Gastroesophageal sphincter (tissue), 4 donors: ENCODE measurements around the gene OXER1. TPM values are rescaled to one million over a fixed set of nuclear protein-coding genes. Genes with fewer than 3 reads are reported as not detected.
A peak's percentile ranks its signal among the peaks of the same experiment; 100 is the strongest.

ENCODE experiments used
- ATAC-seq: fragments of 150-250 bp; one replicate; pipeline ENCODE4 v1.9.1; 2016; ENCODE audit warnings: mild to moderate bottlenecking, moderate library complexity
- H3K27ac ChIP-seq, 4 donors: fragments of 200-600 bp; sonication (generic) in 3 of 4; 1 replicate in 3 of 4; 2 replicates in 1 of 4; pipeline ENCODE4 v1.5.1; 2016 to 2019
- H3K27me3 ChIP-seq: fragments of 200-600 bp; sonication (generic); one replicate; pipeline ENCODE4 v1.5.1; 2019
- H3K36me3 ChIP-seq, 2 donors: fragments of 200-600 bp; sonication (generic); one replicate each; pipeline ENCODE4 v1.5.1; 2019; ENCODE audit warnings: control low read depth in 1 of 2
- H3K4me1 ChIP-seq, 3 donors: fragments of 200-600 bp; sonication (generic); 1 replicate in 2 of 3; 2 replicates in 1 of 3; pipeline ENCODE4 v1.5.1; 2016 to 2019; ENCODE audit warnings: control low read depth in 2 of 3
- H3K4me3 ChIP-seq, 2 donors: fragments of 200-600 bp; sonication (generic); one replicate each; pipeline ENCODE4 v1.5.1; 2019; ENCODE audit warnings: mild to moderate bottlenecking in 1 of 2, moderate library complexity in 1 of 2
- H3K9me3 ChIP-seq, 3 donors: fragments of 200-600 bp; sonication (generic); one replicate each; pipeline ENCODE4 v1.5.1; 2017 to 2019; ENCODE audit warnings: control low read depth in 2 of 3
- CTCF ChIP-seq, 4 experiments: fragments of 200-600 bp in 2 of 4; fragments of 450-650 bp in 2 of 4; sonication (generic) in 1 of 4; IDR thresholded peaks; one replicate each; pipeline ENCODE4 v1.5.1; 2017 to 2019; ENCODE audit warnings: antibody characterized with exemption in 4 of 4, mild to moderate bottlenecking in 2 of 4, moderate library complexity in 2 of 4
- EP300 ChIP-seq: sonication (generic); formaldehyde crosslinking; IDR thresholded peaks from one replicate; pipeline ENCODE4 v1.6.1; 2017; ENCODE audit warnings: antibody characterized with exemption, mild to moderate bottlenecking
- POLR2A ChIP-seq, 2 donors: fragments of 450-650 bp; IDR thresholded peaks; one replicate each; pipeline ENCODE4 v1.6.1; 2017; ENCODE audit warnings: antibody characterized with exemption in 2 of 2, mild to moderate bottlenecking in 2 of 2, moderate library complexity in 1 of 2
- POLR2AphosphoS5 ChIP-seq: sonication (generic); formaldehyde crosslinking; IDR thresholded peaks from one replicate; pipeline ENCODE4 v1.6.1; 2017; ENCODE audit warnings: antibody characterized with exemption
- WGBS, 2 donors: methylation state at CpG; one replicate each; pipeline ENCODE4 v1.1.5; 2018; ENCODE audit warnings: low coverage in 1 of 2; 5-methylcytosine and 5-hydroxymethylcytosine counted together
- total RNA-seq, 4 donors: library from RNA; depleted of rRNA; stranded (reverse); fragments of >200 nt; gene quantifications; one replicate each; pipeline ENCODE4 v1.1.0, GENCODE V29; 2016

Gene OXER1
- total RNA-seq, 4 donors from 2014 or later, result 0.37 to 2.3 (median 1.2) TPM

GRCh38 chr2:42791606-42792005 is 27.7 kb upstream of the OXER1 start:
- ATAC-seq, result no peak
- no peaks in the 10 kb centered on the region for H3K36me3 ChIP-seq
- H3K4me1 ChIP-seq, result peaks cover 0 to 50% (median 8%) of the 10 kb centered on the region in 3 donors
- H3K27me3 ChIP-seq, result no peaks in the 10 kb centered on the region
- H3K4me3 ChIP-seq, result peak overlapping the region in 1 of 2 donors; percentile 61
- no peaks in the 10 kb centered on the region for H3K9me3 ChIP-seq
- 88 to 93% methylated on average over 1 to 3 of the region's 4 CpGs for WGBS, 2 donors
- no peak for TF ChIP-seq EP300
- no peak for TF ChIP-seq POLR2AphosphoS5
- no peak for TF ChIP-seq POLR2A (IDR thresholded peaks at IDR 0.05)
- TF ChIP-seq CTCF (IDR thresholded peaks at IDR 0.05), result no peak
- peak overlapping the region in 3 of 4 donors; percentile 87 to 92 (median 87) for H3K27ac ChIP-seq

GRCh38 chr2:42789751-42790150 is 25.8 kb upstream of the OXER1 start:
- H3K9me3 ChIP-seq, result no peaks in the 10 kb centered on the region
- peaks cover 0 to 49% (median 8%) of the 10 kb centered on the region in 3 donors for H3K4me1 ChIP-seq
- no peaks in the 10 kb centered on the region for H3K36me3 ChIP-seq
- H3K4me3 ChIP-seq, result no peak overlapping the region
- ATAC-seq, result no peak
- H3K27ac ChIP-seq, result no peak overlapping the region
- TF ChIP-seq POLR2AphosphoS5, result no peak
- TF ChIP-seq EP300, result no peak
- TF ChIP-seq POLR2A (IDR thresholded peaks at IDR 0.05), result no peak
- TF ChIP-seq CTCF (IDR thresholded peaks at IDR 0.05), result no peak
- H3K27me3 ChIP-seq, result no peaks in the 10 kb centered on the region
- WGBS, 2 donors, result no CpG with 5 or more reads among the region's 2 CpGs

GRCh38 chr2:42788882-42789281 is 24.9 kb upstream of the OXER1 start:
- ATAC-seq, result no peak

GRCh38 chr2:42788478-42788793 is 24.5 kb upstream of the OXER1 start:
- H3K4me1 ChIP-seq, result peaks cover 0 to 38% (median 8%) of the 10 kb centered on the region in 3 donors
- H3K27ac ChIP-seq, result no peak overlapping the region
- no peak overlapping the region for H3K4me3 ChIP-seq
- no peaks in the 10 kb centered on the region for H3K27me3 ChIP-seq
- 50 to 100% methylated on average over 2 of the region's 9 CpGs for WGBS, 2 donors
- peaks cover 0 to 3% of the 10 kb centered on the region in 2 donors for H3K36me3 ChIP-seq
- ATAC-seq, result no peak
- H3K9me3 ChIP-seq, result no peaks in the 10 kb centered on the region
- TF ChIP-seq POLR2AphosphoS5 (no peak), CTCF (IDR thresholded peaks at IDR 0.05) (no peak), POLR2A (IDR thresholded peaks at IDR 0.05) (no peak), EP300 (no peak)

More at GRCh38 chr2:42788882-42789281, 24.9 kb upstream of the OXER1 start:
- H3K4me1 ChIP-seq, result peaks cover 0 to 40% (median 8%) of the 10 kb centered on the region in 3 donors
- no peaks in the 10 kb centered on the region for H3K36me3 ChIP-seq
- H3K9me3 ChIP-seq, result no peaks in the 10 kb centered on the region
- no peak overlapping the region for H3K4me3 ChIP-seq
- no peak for TF ChIP-seq CTCF (IDR thresholded peaks at IDR 0.05)
- no peak for TF ChIP-seq POLR2AphosphoS5
- TF ChIP-seq EP300, result no peak
- no peak for TF ChIP-seq POLR2A (IDR thresholded peaks at IDR 0.05)
- 86% methylated on average over 4 of the region's 4 CpGs; no CpG with 5 or more reads in 1 of the 2 donors for WGBS, 2 donors
- H3K27me3 ChIP-seq, result no peaks in the 10 kb centered on the region
- H3K27ac ChIP-seq, result no peak overlapping the region

GRCh38 chr2:42787788-42788477 is 24.0 kb upstream of the OXER1 start:
- Histone ChIP-seq H3K27me3 (no peaks in the 10 kb centered on the region), H3K36me3 (peaks cover 0 to 8% of the 10 kb centered on the region in 2 donors), H3K4me3 (no peak overlapping the region), H3K27ac (no peak overlapping the region), H3K4me1 (peaks cover 0 to 33% (median 8%) of the 10 kb centered on the region in 3 donors), H3K9me3 (no peaks in the 10 kb centered on the region)
- TF ChIP-seq POLR2AphosphoS5 (no peak), EP300 (no peak), POLR2A (IDR thresholded peaks at IDR 0.05) (no peak), CTCF (IDR thresholded peaks at IDR 0.05) (no peak)
- ATAC-seq, result no peak
- 83 to 91% methylated on average over 5 to 6 of the region's 12 CpGs for WGBS, 2 donors
